Transverse colon (tissue), 4 donors: ENCODE measurements around the gene ALG1. TPM values are rescaled to one million over a fixed set of nuclear protein-coding genes. Genes with fewer than 3 reads are reported as not detected.

ENCODE experiments used
- DNase-seq: peaks from one replicate; pipeline ENCODE4 v3.0.0-alpha.2; 2019
- H3K27ac ChIP-seq, 4 donors: fragments of 200-600 bp; sonication (generic); 2 replicates each; pipeline ENCODE4 v1.5.1; 2016 to 2018; ENCODE audit warnings: inconsistent platforms in 4 of 4
- H3K27me3 ChIP-seq: fragments of 200-600 bp; sonication (generic); 2 replicates; pipeline ENCODE4 v1.5.1; 2017; ENCODE audit warnings: inconsistent platforms
- H3K36me3 ChIP-seq, 4 donors: fragments of 200-600 bp; sonication (generic); 2 replicates each; pipeline ENCODE4 v1.5.1; 2017 to 2019; ENCODE audit warnings: inconsistent platforms in 4 of 4
- H3K4me1 ChIP-seq, 4 donors: fragments of 200-600 bp; sonication (generic); 2 replicates each; pipeline ENCODE4 v1.5.1; 2017 to 2020; ENCODE audit warnings: inconsistent platforms in 4 of 4
- H3K4me3 ChIP-seq, 4 donors: fragments of 200-600 bp; sonication (generic); 1 replicate in 1 of 4; 2 replicates in 3 of 4; pipeline versions ENCODE4 v1.5.1 to v1.6.1; 2017 to 2019; ENCODE audit warnings: inconsistent platforms in 4 of 4
- H3K9me3 ChIP-seq, 2 donors: fragments of 200-600 bp; sonication (generic); 2 replicates each; pipeline ENCODE4 v1.5.1; 2017 to 2019; ENCODE audit warnings: inconsistent platforms in 2 of 2
- EP300 ChIP-seq: sonication (generic); formaldehyde crosslinking; IDR thresholded peaks from one replicate; pipeline ENCODE4 v1.6.1; 2017; ENCODE audit warnings: antibody characterized with exemption, low read depth
- POLR2A ChIP-seq: fragments of 450-650 bp; IDR thresholded peaks from one replicate; pipeline ENCODE4 v1.6.1; 2016; ENCODE audit warnings: antibody characterized with exemption, mild to moderate bottlenecking, moderate library complexity
- POLR2AphosphoS5 ChIP-seq, 3 donors: sonication (generic); formaldehyde crosslinking; IDR thresholded peaks; one replicate each; pipeline ENCODE4 v1.6.1; 2016; ENCODE audit warnings: antibody characterized with exemption in 3 of 3
- WGBS, 2 donors: methylation state at CpG; one replicate each; pipeline ENCODE4 v1.1.5; 2018; ENCODE audit warnings: low coverage in 1 of 2; 5-methylcytosine and 5-hydroxymethylcytosine counted together
- in situ Hi-C, 4 donors: fragments of 200-750 bp; cut with MboI; loops; one replicate each; pipeline versions ENCODE4 v1.15.0 to v1.15.1; 2017; ENCODE audit warnings: low sequenced_read_pairs in 3 of 4, low pct_ligation_motif_present in 1 of 4, low pct_unique_long_range_greater_than_20kb in 1 of 4
- intact Hi-C: fragments of 100-400 bp; cut with DNase I; formaldehyde crosslinking; loops from one replicate; pipeline ENCODE4 v1.15.1; 2023; ENCODE audit warnings: low total_unique reads
- total RNA-seq, 4 donors: library from RNA; depleted of rRNA; stranded (reverse); fragments of >200 nt; gene quantifications; one replicate each; pipeline ENCODE4 v1.1.0, GENCODE V29; 2016
- TF ChIP-seq, protein P1 (sequence below), 5 experiments: fragments of 200-600 bp in 3 of 5; fragments of 450-650 bp in 2 of 5; sonication (generic) in 3 of 5; IDR thresholded peaks; 1 replicate in 2 of 5; 2 replicates in 3 of 5; pipeline ENCODE4 v1.5.1; 2016 to 2017; ENCODE audit warnings: antibody characterized with exemption in 5 of 5, inconsistent platforms in 3 of 5, mild to moderate bottlenecking in 2 of 5, moderate library complexity in 1 of 5

The ALG1 gene
- total RNA-seq, 4 donors from 2014 or later, result 24.4 to 111 (median 41.6) TPM

DNA sequence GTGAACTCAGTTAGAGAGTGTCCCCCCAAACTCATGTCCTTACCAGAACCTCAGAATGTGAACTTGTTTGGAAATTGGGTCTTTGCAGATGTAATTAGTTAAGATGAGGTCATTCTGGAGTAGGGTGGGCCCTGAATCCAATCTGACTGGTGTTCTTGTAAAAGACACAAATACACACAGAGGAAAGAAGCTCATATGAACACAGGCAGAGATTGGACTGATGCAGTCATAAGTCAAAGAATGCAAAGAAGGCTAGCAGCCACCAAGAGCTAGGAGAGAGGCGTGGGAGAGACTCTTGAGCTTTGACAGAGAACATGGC is 35.8 kb upstream of the ALG1 start:
- H3K27me3 ChIP-seq, result no peaks in the 10 kb centered on the region
- DNase-seq, result no peak
- in situ Hi-C loops (no loop called here), intact Hi-C loops (no loop called here)
- no peaks in the 10 kb centered on the region for H3K36me3 ChIP-seq
- 76 to 83% methylated on average over 1 of the region's 1 CpG for WGBS, 2 donors
- no peak overlapping the region for H3K4me3 ChIP-seq
- TF ChIP-seq POLR2AphosphoS5 (IDR thresholded peaks at IDR 0.05) (no peak), EP300 (no peak), POLR2A (no peak)
- TF ChIP-seq, protein P1, sequence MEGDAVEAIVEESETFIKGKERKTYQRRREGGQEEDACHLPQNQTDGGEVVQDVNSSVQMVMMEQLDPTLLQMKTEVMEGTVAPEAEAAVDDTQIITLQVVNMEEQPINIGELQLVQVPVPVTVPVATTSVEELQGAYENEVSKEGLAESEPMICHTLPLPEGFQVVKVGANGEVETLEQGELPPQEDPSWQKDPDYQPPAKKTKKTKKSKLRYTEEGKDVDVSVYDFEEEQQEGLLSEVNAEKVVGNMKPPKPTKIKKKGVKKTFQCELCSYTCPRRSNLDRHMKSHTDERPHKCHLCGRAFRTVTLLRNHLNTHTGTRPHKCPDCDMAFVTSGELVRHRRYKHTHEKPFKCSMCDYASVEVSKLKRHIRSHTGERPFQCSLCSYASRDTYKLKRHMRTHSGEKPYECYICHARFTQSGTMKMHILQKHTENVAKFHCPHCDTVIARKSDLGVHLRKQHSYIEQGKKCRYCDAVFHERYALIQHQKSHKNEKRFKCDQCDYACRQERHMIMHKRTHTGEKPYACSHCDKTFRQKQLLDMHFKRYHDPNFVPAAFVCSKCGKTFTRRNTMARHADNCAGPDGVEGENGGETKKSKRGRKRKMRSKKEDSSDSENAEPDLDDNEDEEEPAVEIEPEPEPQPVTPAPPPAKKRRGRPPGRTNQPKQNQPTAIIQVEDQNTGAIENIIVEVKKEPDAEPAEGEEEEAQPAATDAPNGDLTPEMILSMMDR (IDR thresholded peaks at IDR 0.05), result no peak
- no peaks in the 10 kb centered on the region for H3K9me3 ChIP-seq
- H3K4me1 ChIP-seq, result peaks cover 16 to 23% (median 19%) of the 10 kb centered on the region in 4 donors
- no peak overlapping the region for H3K27ac ChIP-seq

GRCh38 chr16:5036228-5037156 is 35.2 kb upstream of the ALG1 start:
- TF ChIP-seq EP300 (no peak), POLR2AphosphoS5 (IDR thresholded peaks at IDR 0.05) (no peak), POLR2A (no peak)
- TF ChIP-seq, protein P1 (IDR thresholded peaks at IDR 0.05), result no peak
- in situ Hi-C loops, result no loop called here
- DNase-seq, result no peak

DNA sequence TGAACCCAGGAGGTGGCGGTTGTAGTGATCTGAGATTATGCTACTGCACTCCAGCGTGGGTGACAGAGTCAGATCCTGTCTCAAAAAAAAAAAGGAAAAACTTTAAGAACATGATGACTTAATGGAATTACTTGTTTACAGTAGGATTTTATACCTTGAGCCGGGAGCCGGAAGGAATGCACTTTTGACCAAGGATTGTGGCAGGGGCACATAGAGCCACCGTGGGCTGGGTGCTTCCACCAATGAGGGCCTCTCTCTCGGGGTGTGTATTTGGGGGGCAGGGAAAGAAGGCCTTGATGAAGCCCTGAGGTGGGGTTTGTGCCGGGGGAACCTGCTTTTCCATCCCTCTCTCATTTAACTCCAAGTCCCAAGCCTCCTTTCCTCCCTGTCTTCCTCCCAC is 31.2 kb upstream of the ALG1 start:
- no peaks in the 10 kb centered on the region for H3K4me1 ChIP-seq
- TF ChIP-seq POLR2AphosphoS5 (IDR thresholded peaks at IDR 0.05) (no peak), EP300 (no peak), POLR2A (no peak)
- TF ChIP-seq, protein P1 (IDR thresholded peaks at IDR 0.05), result no peak
- 44 to 80% methylated on average over 3 to 7 of the region's 7 CpGs for WGBS, 2 donors
- H3K9me3 ChIP-seq, result no peaks in the 10 kb centered on the region
- DNase-seq, result no peak
- in situ Hi-C loops (no loop called here), intact Hi-C loops (loop anchor here (5.0 kb wide), 1 partner anchor 293 kb away; no protein-coding TSS in a partner anchor)
- H3K27ac ChIP-seq, result no peak overlapping the region
- no peaks in the 10 kb centered on the region for H3K36me3 ChIP-seq
- no peak overlapping the region for H3K4me3 ChIP-seq
- H3K27me3 ChIP-seq, result no peaks in the 10 kb centered on the region

More at GRCh38 chr16:5036228-5037156, 35.2 kb upstream of the ALG1 start:
- intact Hi-C loops, result no loop called here
- Histone ChIP-seq H3K27ac (no peak overlapping the region), H3K4me3 (no peak overlapping the region), H3K36me3 (no peaks in the 10 kb centered on the region), H3K9me3 (no peaks in the 10 kb centered on the region), H3K4me1 (peaks cover 16 to 23% (median 19%) of the 10 kb centered on the region in 4 donors), H3K27me3 (no peaks in the 10 kb centered on the region)
- WGBS, 2 donors, result 55 to 59% methylated on average over 6 to 12 of the region's 12 CpGs

- 68 to 71% methylated on average over 6 to 12 of the region's 12 CpGs for WGBS, 2 donors
Observed at GRCh38 chr16:5041600-5042133, 30.0 kb upstream of the ALG1 start.

More at GRCh38 chr16:5041600-5042133, 30.0 kb upstream of the ALG1 start:
- Histone ChIP-seq H3K9me3 (no peaks in the 10 kb centered on the region), H3K27ac (no peak overlapping the region), H3K36me3 (no peaks in the 10 kb centered on the region), H3K27me3 (no peaks in the 10 kb centered on the region), H3K4me3 (no peak overlapping the region), H3K4me1 (no peaks in the 10 kb centered on the region)
- intact Hi-C loops (loop anchor here (5.0 kb wide), 1 partner anchor 294 kb away; no protein-coding TSS in a partner anchor), in situ Hi-C loops (no loop called here)
- no peak for DNase-seq
- TF ChIP-seq, protein P1 (IDR thresholded peaks at IDR 0.05), result no peak
- TF ChIP-seq POLR2A (no peak), EP300 (no peak), POLR2AphosphoS5 (IDR thresholded peaks at IDR 0.05) (no peak)
